Prostate gland (tissue), 2 donors: ENCODE measurements around the gene VENTX. TPM values are rescaled to one million over a fixed set of nuclear protein-coding genes. Genes with fewer than 3 reads are reported as not detected.

ENCODE experiments used
- DNase-seq: peaks from one replicate; pipeline ENCODE4 v3.0.0-alpha.2; 2019; ENCODE audit warnings: low spot score
- H3K27ac ChIP-seq, 2 donors: fragments of 200-600 bp; sonication (generic); 2 replicates each; pipeline ENCODE4 v1.5.1; 2017 to 2019
- H3K27me3 ChIP-seq: fragments of 200-600 bp; sonication (generic); replicated peaks from 2 replicates; pipeline ENCODE4 v1.5.1; 2019; ENCODE audit not compliant: insufficient read depth
- H3K36me3 ChIP-seq, 2 donors: fragments of 200-600 bp; sonication (generic); 1 replicate in 1 of 2; 2 replicates in 1 of 2; pipeline versions ENCODE4 v1.5.1 to v1.8.1; 2017 to 2019
- H3K4me1 ChIP-seq: fragments of 200-600 bp; sonication (generic); replicated peaks from 2 replicates; pipeline ENCODE4 v1.5.1; 2019
- H3K4me3 ChIP-seq, 2 donors: fragments of 200-600 bp; sonication (generic); 2 replicates each; pipeline ENCODE4 v1.5.1; 2017 to 2019
- H3K9me3 ChIP-seq: fragments of 200-600 bp; sonication (generic); 2 replicates; pipeline ENCODE4 v1.5.1; 2017
- POLR2A ChIP-seq: fragments of 450-650 bp; IDR thresholded peaks from one replicate; pipeline ENCODE4 v1.6.1; 2016; ENCODE audit warnings: antibody characterized with exemption, mild to moderate bottlenecking
- POLR2AphosphoS5 ChIP-seq: sonication (generic); formaldehyde crosslinking; IDR thresholded peaks from one replicate; pipeline ENCODE4 v1.6.1; 2017; ENCODE audit warnings: antibody characterized with exemption
- WGBS: methylation state at CpG from one replicate; pipeline ENCODE4 v1.1.5; 2018; 5-methylcytosine and 5-hydroxymethylcytosine counted together
- intact Hi-C: fragments of 100-400 bp; cut with DNase I; formaldehyde crosslinking; loops from one replicate; pipeline ENCODE4 v1.14.2; 2022
- total RNA-seq, 2 donors: library from RNA; depleted of rRNA; stranded (reverse); fragments of >200 nt; gene quantifications; one replicate each; pipeline ENCODE4 v1.1.0, GENCODE V29; 2016
- TF ChIP-seq, protein P1 (sequence below), 4 experiments: fragments of 200-600 bp in 2 of 4; fragments of 450-650 bp in 2 of 4; sonication (generic) in 2 of 4; IDR thresholded peaks; 1 replicate in 3 of 4; 2 replicates in 1 of 4; pipeline ENCODE4 v1.5.1; 2016 to 2019; ENCODE audit warnings: antibody characterized with exemption in 4 of 4, mild to moderate bottlenecking in 2 of 4, moderate library complexity in 2 of 4

VENTX gene
- total RNA-seq, 2 donors from 2014 or later: 0.18 to 1.8 TPM

GRCh38 chr10:133273534-133274143, 36.0 kb downstream of the VENTX start:
- no peak overlapping the region for H3K27ac ChIP-seq
- H3K36me3 ChIP-seq: no peaks in the 10 kb centered on the region
- H3K4me3 ChIP-seq: no peak overlapping the region
- no peak for DNase-seq
- no peaks in the 10 kb centered on the region for H3K27me3 ChIP-seq
- intact Hi-C loops: no loop called here
- H3K9me3 ChIP-seq: no peaks in the 10 kb centered on the region
- WGBS: 83% methylated on average over 23 of the region's 28 CpGs
- TF ChIP-seq POLR2AphosphoS5 (no peak), POLR2A (no peak)
- TF ChIP-seq, protein P1, sequence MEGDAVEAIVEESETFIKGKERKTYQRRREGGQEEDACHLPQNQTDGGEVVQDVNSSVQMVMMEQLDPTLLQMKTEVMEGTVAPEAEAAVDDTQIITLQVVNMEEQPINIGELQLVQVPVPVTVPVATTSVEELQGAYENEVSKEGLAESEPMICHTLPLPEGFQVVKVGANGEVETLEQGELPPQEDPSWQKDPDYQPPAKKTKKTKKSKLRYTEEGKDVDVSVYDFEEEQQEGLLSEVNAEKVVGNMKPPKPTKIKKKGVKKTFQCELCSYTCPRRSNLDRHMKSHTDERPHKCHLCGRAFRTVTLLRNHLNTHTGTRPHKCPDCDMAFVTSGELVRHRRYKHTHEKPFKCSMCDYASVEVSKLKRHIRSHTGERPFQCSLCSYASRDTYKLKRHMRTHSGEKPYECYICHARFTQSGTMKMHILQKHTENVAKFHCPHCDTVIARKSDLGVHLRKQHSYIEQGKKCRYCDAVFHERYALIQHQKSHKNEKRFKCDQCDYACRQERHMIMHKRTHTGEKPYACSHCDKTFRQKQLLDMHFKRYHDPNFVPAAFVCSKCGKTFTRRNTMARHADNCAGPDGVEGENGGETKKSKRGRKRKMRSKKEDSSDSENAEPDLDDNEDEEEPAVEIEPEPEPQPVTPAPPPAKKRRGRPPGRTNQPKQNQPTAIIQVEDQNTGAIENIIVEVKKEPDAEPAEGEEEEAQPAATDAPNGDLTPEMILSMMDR (IDR thresholded peaks at IDR 0.05): no peak
- H3K4me1 ChIP-seq: peaks cover 6% of the 10 kb centered on the region

GRCh38 chr10:133274751-133275683, 37.4 kb downstream of the VENTX start:
- no peak overlapping the region for H3K27ac ChIP-seq
- no peaks in the 10 kb centered on the region for H3K27me3 ChIP-seq
- intact Hi-C loops: no loop called here
- no peaks in the 10 kb centered on the region for H3K9me3 ChIP-seq
- peaks cover 0 to under 1% of the 10 kb centered on the region in 2 donors for H3K36me3 ChIP-seq
- no peak for TF ChIP-seq POLR2A
- TF ChIP-seq POLR2AphosphoS5: no peak
- TF ChIP-seq, protein P1 (IDR thresholded peaks at IDR 0.05): no peak
- peaks cover 6% of the 10 kb centered on the region for H3K4me1 ChIP-seq
- 45% methylated on average over 25 of the region's 26 CpGs for WGBS
- H3K4me3 ChIP-seq: no peak overlapping the region
- no peak for DNase-seq

DNA sequence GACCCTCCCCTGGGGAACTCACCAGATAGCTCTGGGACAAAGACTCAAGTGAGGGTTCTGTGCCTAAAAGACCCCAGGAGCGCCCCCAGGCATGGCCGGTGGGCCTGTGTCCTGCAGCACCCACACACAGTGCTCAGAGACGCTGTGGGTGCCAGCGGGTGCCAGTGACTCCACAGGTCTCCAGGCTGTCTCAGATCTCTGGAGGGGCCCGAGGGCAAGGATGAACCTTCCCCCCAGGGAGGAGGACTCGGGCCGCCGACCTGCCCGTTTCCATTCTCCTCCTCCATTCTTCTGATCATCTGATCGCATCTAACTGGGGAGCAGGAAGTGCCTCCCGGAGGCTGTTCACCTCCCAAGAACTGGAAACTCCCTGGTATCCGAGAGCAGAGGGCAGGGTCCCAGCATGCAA, 38.0 kb downstream of the VENTX start:
- Histone ChIP-seq H3K36me3 (peaks cover 0 to 5% of the 10 kb centered on the region in 2 donors), H3K27me3 (no peaks in the 10 kb centered on the region), H3K27ac (no peak overlapping the region), H3K4me3 (no peak overlapping the region), H3K4me1 (peaks cover 6% of the 10 kb centered on the region), H3K9me3 (no peaks in the 10 kb centered on the region)
- WGBS: 47% methylated on average over 12 of the region's 12 CpGs
- DNase-seq: no peak
- TF ChIP-seq, protein P1 (IDR thresholded peaks at IDR 0.05): no peak
- TF ChIP-seq POLR2AphosphoS5: no peak
- no peak for TF ChIP-seq POLR2A
- intact Hi-C loops: no loop called here

DNA sequence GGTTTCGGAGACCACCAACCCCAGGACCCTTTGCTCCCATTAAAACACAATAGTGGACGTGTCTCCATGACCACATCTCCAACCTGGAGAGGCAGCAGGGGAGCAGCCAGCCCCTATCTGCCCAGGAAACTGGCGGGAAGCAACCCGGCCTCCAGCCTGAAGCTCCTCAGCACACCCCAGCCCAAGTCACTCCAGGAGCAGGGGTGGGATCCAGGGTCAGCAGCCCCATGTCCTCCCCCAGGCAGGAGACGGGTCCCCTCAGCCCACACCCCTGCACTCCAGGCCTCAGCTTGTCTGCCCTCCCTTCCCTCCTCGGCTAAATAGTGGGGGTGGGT, 38.4 kb downstream of the VENTX start:
- no peak for DNase-seq
- TF ChIP-seq POLR2AphosphoS5 (no peak), POLR2A (no peak)
- TF ChIP-seq, protein P1 (IDR thresholded peaks at IDR 0.05): no peak
- peaks cover 0 to 5% of the 10 kb centered on the region in 2 donors for H3K36me3 ChIP-seq
- no peaks in the 10 kb centered on the region for H3K9me3 ChIP-seq
- peaks cover 6% of the 10 kb centered on the region for H3K4me1 ChIP-seq
- no peak overlapping the region for H3K27ac ChIP-seq
- H3K27me3 ChIP-seq: no peaks in the 10 kb centered on the region
- 29% methylated on average over 5 of the region's 6 CpGs for WGBS
- peak overlapping the region; percentile 4 to 28 for H3K4me3 ChIP-seq
- intact Hi-C loops: no loop called here
